ENCODE results near the gene EXT2.

- no peak for TF ChIP-seq ZFP3 (CRISPR knock-in tag; IDR thresholded peaks at IDR 0.05)
- TF ChIP-seq POU6F1 (CRISPR knock-in tag; IDR thresholded peaks at IDR 0.05; ENCODE audit: borderline replicate concordance, low read depth), result no peak
- TF ChIP-seq SNAI2 (CRISPR knock-in tag; IDR thresholded peaks at IDR 0.05), result no peak
- TF ChIP-seq GLIS3 (CRISPR knock-in tag; IDR thresholded peaks at IDR 0.05), result no peak
- no peak for TF ChIP-seq ARNTL (CRISPR knock-in tag; IDR thresholded peaks at IDR 0.05; ENCODE audit: borderline replicate concordance, low read depth)
- TF ChIP-seq OSR1 (CRISPR knock-in tag; IDR thresholded peaks at IDR 0.05), result no peak
- no peak for TF ChIP-seq RARB (CRISPR knock-in tag; IDR thresholded peaks at IDR 0.05)
- no peak for TF ChIP-seq ZC3H10 (CRISPR knock-in tag; IDR thresholded peaks at IDR 0.05)
- TF ChIP-seq, protein P1, sequence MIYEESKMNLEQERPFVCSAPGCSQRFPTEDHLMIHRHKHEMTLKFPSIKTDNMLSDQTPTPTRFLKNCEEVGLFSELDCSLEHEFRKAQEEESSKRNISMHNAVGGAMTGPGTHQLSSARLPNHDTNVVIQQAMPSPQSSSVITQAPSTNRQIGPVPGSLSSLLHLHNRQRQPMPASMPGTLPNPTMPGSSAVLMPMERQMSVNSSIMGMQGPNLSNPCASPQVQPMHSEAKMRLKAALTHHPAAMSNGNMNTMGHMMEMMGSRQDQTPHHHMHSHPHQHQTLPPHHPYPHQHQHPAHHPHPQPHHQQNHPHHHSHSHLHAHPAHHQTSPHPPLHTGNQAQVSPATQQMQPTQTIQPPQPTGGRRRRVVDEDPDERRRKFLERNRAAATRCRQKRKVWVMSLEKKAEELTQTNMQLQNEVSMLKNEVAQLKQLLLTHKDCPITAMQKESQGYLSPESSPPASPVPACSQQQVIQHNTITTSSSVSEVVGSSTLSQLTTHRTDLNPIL (CRISPR knock-in tag; IDR thresholded peaks at IDR 0.05; ENCODE audit: low read depth), result no peak
- no peak for TF ChIP-seq ZNF70 (CRISPR knock-in tag; IDR thresholded peaks at IDR 0.05)
These were observed 12.8 kb downstream of the EXT2 start for GRCh38 chr11:44108260-44108659.
